ENCODE data around the gene CDK2. TPM values are rescaled to one million over a fixed set of nuclear protein-coding genes. Genes with fewer than 3 reads are reported as not detected.

The CDK2 gene
- total and polyA plus RNA-seq, 9 of the 15 experiments (the other 6 are each of a cell fraction or from before 2014, with no cell fraction given) = 17.4 to 213 (median 109) TPM

- peak in 1 of 2 experiments; percentile 36 for TF ChIP-seq AFF1 (IDR thresholded peaks at IDR 0.05; ENCODE audit: low read depth in 1 of 2, partially characterized antibody in 2 of 2)
- TF ChIP-seq CHD2 (IDR thresholded peaks at IDR 0.05; ENCODE audit: low read depth, low read length) = no peak
- no peak for TF ChIP-seq BMI1 (IDR thresholded peaks at IDR 0.05; ENCODE audit: low read length)
- no peak for TF ChIP-seq PML (IDR thresholded peaks at IDR 0.05; ENCODE audit: low read length)
- TF ChIP-seq, protein P1, sequence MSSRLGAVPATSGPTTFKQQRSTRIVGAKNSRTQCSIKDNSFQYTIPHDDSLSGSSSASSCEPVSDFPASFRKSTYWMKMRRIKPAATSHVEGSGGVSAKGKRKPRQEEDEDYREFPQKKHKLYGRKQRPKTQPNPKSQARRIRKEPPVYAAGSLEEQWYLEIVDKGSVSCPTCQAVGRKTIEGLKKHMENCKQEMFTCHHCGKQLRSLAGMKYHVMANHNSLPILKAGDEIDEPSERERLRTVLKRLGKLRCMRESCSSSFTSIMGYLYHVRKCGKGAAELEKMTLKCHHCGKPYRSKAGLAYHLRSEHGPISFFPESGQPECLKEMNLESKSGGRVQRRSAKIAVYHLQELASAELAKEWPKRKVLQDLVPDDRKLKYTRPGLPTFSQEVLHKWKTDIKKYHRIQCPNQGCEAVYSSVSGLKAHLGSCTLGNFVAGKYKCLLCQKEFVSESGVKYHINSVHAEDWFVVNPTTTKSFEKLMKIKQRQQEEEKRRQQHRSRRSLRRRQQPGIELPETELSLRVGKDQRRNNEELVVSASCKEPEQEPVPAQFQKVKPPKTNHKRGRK (tag; IDR thresholded peaks at IDR 0.05) = no peak
- no peak for TF ChIP-seq ZNF780A (CRISPR knock-in tag; IDR thresholded peaks at IDR 0.05)
- TF ChIP-seq ELF1 (tag; IDR thresholded peaks at IDR 0.05) = no peak
- no peak for TF ChIP-seq KLF6 (CRISPR knock-in tag; IDR thresholded peaks at IDR 0.05; ENCODE audit: borderline replicate concordance)
- TF ChIP-seq, protein P2, sequence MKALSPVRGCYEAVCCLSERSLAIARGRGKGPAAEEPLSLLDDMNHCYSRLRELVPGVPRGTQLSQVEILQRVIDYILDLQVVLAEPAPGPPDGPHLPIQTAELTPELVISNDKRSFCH (CRISPR knock-in tag; IDR thresholded peaks at IDR 0.05) = no peak
- TF ChIP-seq, protein P2 (tag; IDR thresholded peaks at IDR 0.05) = 0 out of 2 replicates have a peak, but pooled peaks have one; percentile 43
- TF ChIP-seq TAL1 (IDR thresholded peaks at IDR 0.05) = no peak
- no peak for TF ChIP-seq TSC22D4 (tag; IDR thresholded peaks at IDR 0.05)
- no peak for TF ChIP-seq CCNT2 (IDR thresholded peaks at IDR 0.05; ENCODE audit: borderline replicate concordance, extremely low read depth, insufficient read length, low read depth, low read length)
- no peak for TF ChIP-seq ZNF23 (CRISPR knock-in tag; IDR thresholded peaks at IDR 0.05)
Observed at GRCh38 chr12:55996201-55996714, 29.6 kb downstream of the CDK2 start (continued).
